HCT116 (cell line): ENCODE measurements around the gene OVOL1. TPM values are rescaled to one million over a fixed set of nuclear protein-coding genes. Genes with fewer than 3 reads are reported as not detected.

Experiments used
- ATAC-seq: fragments of 200-7000 bp; cut with Tn5 transposase; 2 replicates; pipeline ENCODE4 v1.9.1; 2020; ENCODE audit warnings: mild to moderate bottlenecking, moderate library complexity
- BruUV-seq: library from RNA; stranded (reverse); fragments of 400-500 nt; replicated peaks from 2 replicates; lab custom pipeline; 2021; lab: Mats Ljungman, UMichigan
- CTCF ChIA-PET: fragments of 300-600 bp; sonication (Branson Sonifier 250); formaldehyde crosslinking; loops from one replicate; lab custom pipeline; 2021; ENCODE audit warnings: antibody characterized with exemption; lab: Charles Lee
- POLR2A ChIA-PET: fragments of 300-600, 350-600 bp; sonication (Branson Sonifier 250); formaldehyde crosslinking; loops from one replicate; lab custom pipeline; 2021; ENCODE audit warnings: antibody characterized with exemption; lab: Charles Lee
- RAD21 ChIA-PET, 2 experiments: fragments of 300-600 bp; sonication (Branson Sonifier 250); formaldehyde crosslinking; loops; one replicate each; lab custom pipeline; 2023; ENCODE audit warnings: low total read pairs in 2 of 2; ENCODE audit not compliant: uncharacterized antibody in 2 of 2, unreplicated experiment in 2 of 2, low non-redundant PET in 1 of 2; lab: Charles Lee
- DNase-seq: peaks from one replicate; pipeline ENCODE4 v3.0.0-alpha.2; 2010; ENCODE audit warnings: low read depth, low spot score
- H2AFZ ChIP-seq: fragments of 200-600 bp; shearing (Covaris generic), sonication (generic); 2 replicates; pipeline ENCODE4 v1.6.1; 2017; ENCODE audit warnings: low read depth, mixed run types, mixed read lengths, antibody characterized with exemption, low read length; ENCODE audit not compliant: poor library complexity, severe bottlenecking
- H3K27ac ChIP-seq: 2 replicates; pipeline ENCODE4 v1.5.1; 2012; ENCODE audit warnings: low read depth, low read length
- H3K27me3 ChIP-seq: fragments of 200-600 bp; sonication (generic); 2 replicates; pipeline ENCODE4 v1.6.1; 2016; ENCODE audit warnings: mixed run types, low read length, mixed read lengths; ENCODE audit not compliant: insufficient read depth
- H3K36me3 ChIP-seq, 2 experiments: fragments of 200-500 bp in 1 of 2; fragments of 200-600 bp in 1 of 2; sonication (Bioruptor generic) in 1 of 2; sonication (generic) in 1 of 2; 2 replicates each; pipeline versions ENCODE4 v1.5.1 to v1.6.1; 2014 to 2016; ENCODE audit warnings: low read length in 2 of 2, inconsistent platforms in 1 of 2, mixed read lengths in 1 of 2, mixed run types in 1 of 2; ENCODE audit not compliant: insufficient read depth in 2 of 2, control insufficient read depth in 1 of 2
- H3K4me1 ChIP-seq, 2 experiments: fragments of 200-600 bp in 1 of 2; sonication (generic) in 1 of 2; 2 replicates each; pipeline versions ENCODE4 v1.5.1 to v1.6.1; 2012 to 2017; ENCODE audit warnings: low read length in 2 of 2, inconsistent platforms in 1 of 2, mild to moderate bottlenecking in 1 of 2, mixed read lengths in 1 of 2, mixed run types in 1 of 2, moderate library complexity in 1 of 2; ENCODE audit not compliant: insufficient read depth in 2 of 2, control insufficient read depth in 1 of 2
- H3K4me2 ChIP-seq: fragments of 200-600 bp; sonication (generic); 2 replicates; pipeline ENCODE4 v1.6.1; 2017; ENCODE audit warnings: mixed run types, low read length, mixed read lengths
- H3K4me3 ChIP-seq, 2 experiments: fragments of 200-600 bp in 1 of 2; sonication (generic) in 1 of 2; replicated peaks in 1 of 2; 2 replicates each; pipeline ENCODE4 v1.5.1; 2011 to 2016; ENCODE audit warnings: low read length in 2 of 2, control low read depth in 1 of 2, low read depth in 1 of 2, mild to moderate bottlenecking in 1 of 2, mixed read lengths in 1 of 2, mixed run types in 1 of 2
- H3K79me2 ChIP-seq: fragments of 200-600 bp; sonication (generic); 2 replicates; pipeline ENCODE4 v1.6.1; 2017; ENCODE audit warnings: mild to moderate bottlenecking, mixed run types, low read length, moderate library complexity, mixed read lengths; ENCODE audit not compliant: insufficient read depth
- H3K9ac ChIP-seq: fragments of 200-600 bp; sonication (generic); 2 replicates; pipeline ENCODE4 v1.6.1; 2016; ENCODE audit warnings: low read length, mixed read lengths
- H3K9me2 ChIP-seq: fragments of 200-600 bp; sonication (generic), shearing (Covaris generic); 2 replicates; pipeline ENCODE4 v1.6.1; 2017; ENCODE audit warnings: mixed run types, mild to moderate bottlenecking, moderate library complexity; ENCODE audit not compliant: insufficient read depth
- H3K9me3 ChIP-seq, 2 experiments: fragments of 200-500 bp in 1 of 2; fragments of 200-600 bp in 1 of 2; sonication (Bioruptor generic) in 1 of 2; sonication (generic) in 1 of 2; 2 replicates each; pipeline ENCODE4 v1.6.1; 2014 to 2017; ENCODE audit warnings: low read length in 2 of 2, mixed read lengths in 2 of 2, inconsistent platforms in 1 of 2, low read depth in 1 of 2, mild to moderate bottlenecking in 1 of 2, mixed run types in 1 of 2, moderate library complexity in 1 of 2; ENCODE audit not compliant: control insufficient read depth in 1 of 2, insufficient read depth in 1 of 2
- H4K20me1 ChIP-seq: fragments of 200-600 bp; sonication (generic), shearing (Covaris generic); 2 replicates; pipeline ENCODE4 v1.6.1; 2017; ENCODE audit warnings: mixed run types, mild to moderate bottlenecking, moderate library complexity; ENCODE audit not compliant: insufficient read depth
- CBX3 ChIP-seq: IDR thresholded peaks from 2 replicates; pipeline ENCODE4 v1.6.1; 2012; ENCODE audit warnings: low read depth
- ELF1 ChIP-seq: IDR thresholded peaks from 2 replicates; pipeline ENCODE4 v1.6.1; 2012; ENCODE audit warnings: low read depth, borderline replicate concordance
- EZH2 ChIP-seq: fragments of 200-600 bp; sonication (generic); IDR thresholded peaks from 2 replicates; pipeline ENCODE4 v1.6.1; 2017; ENCODE audit warnings: antibody characterized with exemption, mixed run types
- EZH2phosphoT487 ChIP-seq: fragments of 200-600 bp; IDR thresholded peaks from 2 replicates; pipeline ENCODE4 v1.6.1; 2018; ENCODE audit warnings: antibody characterized with exemption, borderline replicate concordance
- FOSL1 ChIP-seq: IDR thresholded peaks from 2 replicates; pipeline ENCODE4 v1.6.1; 2012; ENCODE audit warnings: low read depth
- JUND ChIP-seq: IDR thresholded peaks from 2 replicates; pipeline ENCODE4 v1.6.1; 2012
- POLR2A ChIP-seq: IDR thresholded peaks from 2 replicates; pipeline ENCODE4 v1.7.0; 2011; ENCODE audit warnings: borderline replicate concordance; ENCODE audit not compliant: insufficient read depth, insufficient read length; ENCODE audit errors: extremely low read depth
- SP1 ChIP-seq: IDR thresholded peaks from 2 replicates; pipeline ENCODE4 v1.6.1; 2012; ENCODE audit warnings: low read depth
- SRF ChIP-seq: IDR thresholded peaks from 2 replicates; pipeline ENCODE4 v1.6.1; 2012; ENCODE audit warnings: low read depth
- TCF7L2 ChIP-seq: IDR thresholded peaks from 2 replicates; pipeline ENCODE4 v1.7.0; 2011; ENCODE audit warnings: borderline replicate concordance, inconsistent platforms; ENCODE audit not compliant: insufficient read depth, insufficient read length; ENCODE audit errors: extremely low read depth
- YY1 ChIP-seq: IDR thresholded peaks from 2 replicates; pipeline ENCODE4 v1.6.1; 2011; ENCODE audit warnings: low read length, low read depth, moderate library complexity, mild to moderate bottlenecking; ENCODE audit not compliant: insufficient replicate concordance; ENCODE audit errors: extremely low read depth
- ZFX ChIP-seq: fragments of 450-650 bp; IDR thresholded peaks from 2 replicates; pipeline ENCODE4 v1.6.1; 2017
- intact Hi-C: fragments of 100-400 bp; cut with micrococcal nuclease; formaldehyde crosslinking; loops from 2 replicates; pipeline ENCODE4 v1.10.0; 2022
- total RNA-seq: library from RNA; stranded (reverse); gene quantifications from one replicate; pipeline ENCODE4 v1.2.1, GENCODE V29; 2021; ENCODE audit not compliant: unreplicated experiment
- TF ChIP-seq, protein P1 (sequence below): IDR thresholded peaks from 2 replicates; pipeline ENCODE4 v1.6.1; 2012

OVOL1 gene
- total RNA-seq, 1 experiment from 2014 or later, result 14.7 TPM

GRCh38 chr11:65826984-65827735, 40.3 kb downstream of the OVOL1 start:
- H3K79me2 ChIP-seq, result no peaks in the 10 kb centered on the region
- no peak overlapping the region for H3K4me3 ChIP-seq
- no TSS peak for BruUV-seq
- peaks cover 17% of the 10 kb centered on the region for H3K27me3 ChIP-seq
- H4K20me1 ChIP-seq, result no peaks in the 10 kb centered on the region
- no peak overlapping the region for H3K27ac ChIP-seq
- H3K4me1 ChIP-seq, result no peaks in the 10 kb centered on the region
- no peaks in the 10 kb centered on the region for H3K9me3 ChIP-seq
- no peak overlapping the region for H2AFZ ChIP-seq
- no peaks in the 10 kb centered on the region for H3K36me3 ChIP-seq
- ATAC-seq (no peak), DNase-seq (no peak)
- H3K9me2 ChIP-seq, result no peaks in the 10 kb centered on the region
- no peak overlapping the region for H3K4me2 ChIP-seq
- POLR2A ChIA-PET, result no interaction called here
- TF ChIP-seq ZFX (no peak), POLR2A (no peak), FOSL1 (no peak), YY1 (no peak), EZH2 (no peak), JUND (no peak), SP1 (no peak), SRF (no peak), CBX3 (no peak), ELF1 (no peak), EZH2phosphoT487 (no peak), TCF7L2 (no peak)
- TF ChIP-seq, protein P1, sequence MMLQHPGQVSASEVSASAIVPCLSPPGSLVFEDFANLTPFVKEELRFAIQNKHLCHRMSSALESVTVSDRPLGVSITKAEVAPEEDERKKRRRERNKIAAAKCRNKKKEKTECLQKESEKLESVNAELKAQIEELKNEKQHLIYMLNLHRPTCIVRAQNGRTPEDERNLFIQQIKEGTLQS, result no peak
- no peak overlapping the region for H3K9ac ChIP-seq
- CTCF ChIA-PET, result interaction anchor here (1.7 to 2.6 kb wide), 2 partner anchors 9 to 47 kb away, joined by 4 to 7 read pairs; no protein-coding TSS in a partner anchor
- RAD21 ChIA-PET, result interaction anchor here in 1 of 2 experiments (0.8 kb wide), 1 partner anchor 58 kb away, joined by 3 read pairs; no protein-coding TSS in a partner anchor
- intact Hi-C loops, result no loop called here
